PC-9 (cell line): Measurements from ENCODE around the gene TSPEAR. TPM values are rescaled to one million over a fixed set of nuclear protein-coding genes. Genes with fewer than 3 reads are reported as not detected.
A peak's percentile ranks its signal among the peaks of the same experiment; 100 is the strongest.
"Not testable (repeated sequence)": the region's sequence is repeated elsewhere in the genome, so short reads cannot be mapped to it uniquely, and the experiment has no call there.

Source experiments
- BruUV-seq: library from RNA; stranded (reverse); fragments of 400-500 nt; replicated peaks from 2 replicates; lab custom pipeline; 2021; lab: Mats Ljungman, UMichigan
- CTCF ChIA-PET: fragments of 300-600 bp; sonication (Branson Sonifier 250); formaldehyde crosslinking; loops from one replicate; lab custom pipeline; 2022; ENCODE audit warnings: antibody characterized with exemption; lab: Charles Lee
- POLR2A ChIA-PET: fragments of 300-600 bp; sonication (Branson Sonifier 250); formaldehyde crosslinking; loops from one replicate; lab custom pipeline; 2022; ENCODE audit warnings: antibody characterized with exemption; ENCODE audit not compliant: unreplicated experiment; lab: Charles Lee
- DNase-seq, 2 experiments: peaks; one replicate each; pipeline versions ENCODE4 v3.0.0 to v3.0.0-alpha.2; 2015 to 2022; ENCODE audit warnings: mixed read lengths in 1 of 2
- H2AFZ ChIP-seq: fragments of 200-600 bp; sonication (generic); 2 replicates; pipeline ENCODE4 v1.8.1; 2017; ENCODE audit warnings: antibody characterized with exemption
- H3F3A ChIP-seq: fragments of 200-600 bp; sonication (generic); 2 replicates; pipeline ENCODE4 v1.8.1; 2017; ENCODE audit warnings: antibody characterized with exemption, mild to moderate bottlenecking, low read depth; ENCODE audit not compliant: insufficient read depth
- H3K27ac ChIP-seq: fragments of 200-600 bp; sonication (generic); 2 replicates; pipeline ENCODE4 v1.6.1; 2016; ENCODE audit warnings: mixed run types
- H3K27me3 ChIP-seq: fragments of 200-600 bp; sonication (generic); 2 replicates; pipeline ENCODE4 v1.6.1; 2016; ENCODE audit warnings: low read depth, mixed run types; ENCODE audit not compliant: insufficient read depth
- H3K36me3 ChIP-seq: fragments of 200-600 bp; sonication (generic); 2 replicates; pipeline ENCODE4 v1.6.1; 2016; ENCODE audit warnings: low read depth, mixed run types
- H3K4me1 ChIP-seq: fragments of 200-600 bp; sonication (generic); replicated peaks from 2 replicates; pipeline ENCODE4 v1.6.1; 2016; ENCODE audit warnings: mixed run types; ENCODE audit not compliant: insufficient read depth
- H3K4me2 ChIP-seq: fragments of 200-600 bp; sonication (generic); 2 replicates; pipeline ENCODE4 v1.6.1; 2017; ENCODE audit warnings: mixed run types
- H3K4me3 ChIP-seq: fragments of 200-600 bp; sonication (generic); 2 replicates; pipeline ENCODE4 v1.6.1; 2016; ENCODE audit warnings: mixed run types
- H3K79me2 ChIP-seq: fragments of 200-600 bp; sonication (generic); 2 replicates; pipeline ENCODE4 v1.6.1; 2017; ENCODE audit warnings: low read depth, mixed run types
- H3K9me2 ChIP-seq: fragments of 200-600 bp; sonication (generic); 2 replicates; pipeline ENCODE4 v1.8.1; 2017; ENCODE audit warnings: mild to moderate bottlenecking; ENCODE audit not compliant: insufficient read depth
- H3K9me3 ChIP-seq: fragments of 200-600 bp; sonication (generic); 2 replicates; pipeline ENCODE4 v1.8.1; 2016; ENCODE audit warnings: low read depth; ENCODE audit not compliant: insufficient read depth
- H4K20me1 ChIP-seq: fragments of 200-600 bp; sonication (generic); 2 replicates; pipeline ENCODE4 v1.8.1; 2017; ENCODE audit not compliant: insufficient read depth
- CTCF ChIP-seq: fragments of 200-600 bp; sonication (generic); conservative IDR thresholded peaks from 2 replicates; pipeline ENCODE4 v1.6.1; 2017; ENCODE audit warnings: mixed run types, antibody characterized with exemption, mild to moderate bottlenecking, moderate library complexity
- EZH2 ChIP-seq: fragments of 200-600 bp; sonication (generic); IDR thresholded peaks from 2 replicates; pipeline ENCODE4 v1.8.0; 2017; ENCODE audit warnings: antibody characterized with exemption, low read depth
- intact Hi-C: fragments of 100-400 bp; cut with micrococcal nuclease; formaldehyde crosslinking; loops from one replicate; pipeline ENCODE4 v1.10.0; 2022; ENCODE audit not compliant: unreplicated experiment
- total RNA-seq: library from RNA; stranded (reverse); gene quantifications from 2 replicates; pipeline ENCODE4 v1.2.3, GENCODE V29; 2021

Gene TSPEAR
- total RNA-seq, 1 experiment from 2014 or later, result not detected

GRCh38 chr21:44666401-44667320 lies 44.7 kb downstream of the TSPEAR start, which contains the start of gene KRTAP12-2:
KRTAP12-2 (minus strand) TSS chr21:44666927; CDS start chr21:44666886, 41 bp downstream.
- no TSS peak for BruUV-seq
- no peaks in the 10 kb centered on the region for H3K36me3 ChIP-seq
- ChIA-PET POLR2A (no interaction called here), CTCF (no interaction called here)
- H3K4me2 ChIP-seq, result no peak within 1 kb of the TSS
- TF ChIP-seq EZH2 (no peak), CTCF (no peak)
- peak in 1 of 2 experiments; percentile 38 for DNase-seq
- H3F3A ChIP-seq, result no peaks in the 10 kb centered on the region
- no peaks in the 10 kb centered on the region for H4K20me1 ChIP-seq
- H3K4me1 ChIP-seq, result no peaks in the 10 kb centered on the region
- H3K27ac ChIP-seq, result no peak within 1 kb of the TSS
- H3K27me3 ChIP-seq, result peaks cover 26% of the 10 kb centered on the region
- H3K9me2 ChIP-seq, result no peaks in the 10 kb centered on the region
- intact Hi-C loops, result no loop called here
- no peaks in the 10 kb centered on the region for H3K9me3 ChIP-seq
- H3K4me3 ChIP-seq, result no peak within 1 kb of the TSS
- H2AFZ ChIP-seq, result no peak within 1 kb of the TSS
- H3K79me2 ChIP-seq, result no peaks in the 10 kb centered on the region

GRCh38 chr21:44664691-44665090 lies 46.7 kb downstream of the TSPEAR start:
- CTCF ChIA-PET, result no interaction called here
- no peak for DNase-seq
- Histone ChIP-seq H3K4me2 (no peak overlapping the region), H3K4me1 (no peaks in the 10 kb centered on the region), H3K27ac (no peak overlapping the region), H3K4me3 (no peak overlapping the region), H3K36me3 (no peaks in the 10 kb centered on the region), H3K27me3 (peaks cover 32% of the 10 kb centered on the region), H4K20me1 (no peaks in the 10 kb centered on the region), H3F3A (no peaks in the 10 kb centered on the region), H3K79me2 (no peaks in the 10 kb centered on the region), H3K9me2 (no peaks in the 10 kb centered on the region), H2AFZ (no peak overlapping the region), H3K9me3 (no peaks in the 10 kb centered on the region)
- BruUV-seq, result no TSS peak
- TF ChIP-seq EZH2, result no peak
- TF ChIP-seq CTCF, result no peak
- intact Hi-C loops, result no loop called here
- POLR2A ChIA-PET, result no interaction called here

GRCh38 chr21:44661567-44661966 lies 49.8 kb downstream of the TSPEAR start:
- H4K20me1 ChIP-seq, intact Hi-C loops, BruUV-seq, DNase-seq, H3K9me2 ChIP-seq, CTCF ChIA-PET, POLR2A ChIA-PET, H3K27ac ChIP-seq, H3K4me2 ChIP-seq, H3K79me2 ChIP-seq, H3K36me3 ChIP-seq, H3K4me3 ChIP-seq, H3K4me1 ChIP-seq, H2AFZ ChIP-seq, H3F3A ChIP-seq, H3K9me3 ChIP-seq: not testable (repeated sequence)
- peaks cover 45% of the 10 kb centered on the region; the same call in 1 of the 2 replicates for H3K27me3 ChIP-seq
